Glomerular visceral epithelial cell (primary cell): ENCODE measurements around the gene F5.

Experiments used
- DNase-seq: peaks from one replicate; pipeline ENCODE4 v3.0.0-alpha.2; 2016; ENCODE audit errors: extremely low spot score

F5 gene

GRCh38 chr1:169586395-169587255, at the start of gene F5:
Gene F5, minus strand, starts transcription at chr1:169586481. Its CDS starts 95 bp downstream, at chr1:169586386.
- DNase-seq = peak; percentile 65

- DNase-seq = no peak
Measured at GRCh38 chr1:169634877-169635276, 48.6 kb upstream of the F5 start.

- DNase-seq = no peak
Measured at GRCh38 chr1:169634145-169634544, 47.9 kb upstream of the F5 start.

- no peak for DNase-seq
Measured at GRCh38 chr1:169631249-169631648, 45.0 kb upstream of the F5 start.

- DNase-seq = no peak
Measured at GRCh38 chr1:169630006-169630405, 43.7 kb upstream of the F5 start, which contains the start of gene SELP. Gene SELP, minus strand, starts transcription at chr1:169630124. Its CDS starts 50 bp downstream, at chr1:169630074.

- DNase-seq = no peak
Measured at GRCh38 chr1:169624912-169625311, 38.6 kb upstream of the F5 start.

GRCh38 chr1:169624122-169624521, 37.8 kb upstream of the F5 start:
- no peak for DNase-seq

- no peak for DNase-seq
Measured at GRCh38 chr1:169623132-169623926, 37.0 kb upstream of the F5 start.

GRCh38 chr1:169620565-169620964, 34.3 kb upstream of the F5 start:
- no peak for DNase-seq

- DNase-seq = no peak
Measured at GRCh38 chr1:169618367-169618766, 32.1 kb upstream of the F5 start.

GRCh38 chr1:169615803-169616202, 29.5 kb upstream of the F5 start:
- no peak for DNase-seq

- no peak for DNase-seq
Measured at GRCh38 chr1:169610858-169611257, 24.6 kb upstream of the F5 start.

- DNase-seq = no peak
Measured at GRCh38 chr1:169610108-169610507, 23.8 kb upstream of the F5 start.

GRCh38 chr1:169608226-169608625, 21.9 kb upstream of the F5 start:
- no peak for DNase-seq

- no peak for DNase-seq
Measured at GRCh38 chr1:169604781-169605560, 18.7 kb upstream of the F5 start.

- peak; percentile 16 for DNase-seq
Measured at GRCh38 chr1:169601096-169601881, 15.0 kb upstream of the F5 start.

- DNase-seq = peak; percentile 16
Measured at GRCh38 chr1:169595764-169596711, 9.8 kb upstream of the F5 start.

- no peak for DNase-seq
Measured at GRCh38 chr1:169594391-169594790, 8.1 kb upstream of the F5 start.

GRCh38 chr1:169590932-169591331, 4.7 kb upstream of the F5 start:
- no peak for DNase-seq
